Skin of body (tissue), 2 donors: Measurements from ENCODE around the gene RASSF3. TPM values are rescaled to one million over a fixed set of nuclear protein-coding genes. Genes with fewer than 3 reads are reported as not detected.
A peak's percentile ranks its signal among the peaks of the same experiment; 100 is the strongest.
"Not testable (repeated sequence)": the region's sequence is repeated elsewhere in the genome, so short reads cannot be mapped to it uniquely, and the experiment has no call there.

Source experiments
- DNase-seq: peaks from one replicate; lab custom pipeline; 2025; lab: John Stamatoyannopoulos, UW
- total RNA-seq: library from RNA; depleted of rRNA; stranded (reverse); fragments of >200 nt; gene quantifications from one replicate; pipeline ENCODE4 v1.2.3, GENCODE V29; 2014

Gene RASSF3
- total RNA-seq, 1 donor from 2014 or later: 14.4 TPM

DNA sequence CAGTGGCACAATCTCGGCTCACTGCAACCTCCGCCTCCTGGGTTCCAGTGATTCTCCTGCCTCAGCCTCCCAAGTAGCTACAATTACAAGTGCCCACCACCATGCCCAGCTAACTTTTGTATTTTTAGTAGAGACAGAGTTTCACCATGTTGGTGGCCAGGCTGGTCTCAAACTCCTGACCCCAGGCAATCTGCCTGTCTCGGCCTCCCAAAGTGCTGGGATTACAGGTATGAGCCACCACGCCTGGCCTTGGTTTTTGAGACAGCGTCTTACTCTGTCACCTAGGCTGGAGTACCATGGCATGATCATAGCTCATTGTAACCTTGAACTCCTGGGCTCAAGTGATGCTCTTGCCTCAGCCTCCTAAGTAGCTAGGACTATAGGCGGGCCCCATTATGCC lies 79.9 kb downstream of the RASSF3 start:
- not testable (repeated sequence) for DNase-seq

- no peak for DNase-seq
Observed at GRCh38 chr12:64691227-64691794, 81.0 kb downstream of the RASSF3 start.

DNA sequence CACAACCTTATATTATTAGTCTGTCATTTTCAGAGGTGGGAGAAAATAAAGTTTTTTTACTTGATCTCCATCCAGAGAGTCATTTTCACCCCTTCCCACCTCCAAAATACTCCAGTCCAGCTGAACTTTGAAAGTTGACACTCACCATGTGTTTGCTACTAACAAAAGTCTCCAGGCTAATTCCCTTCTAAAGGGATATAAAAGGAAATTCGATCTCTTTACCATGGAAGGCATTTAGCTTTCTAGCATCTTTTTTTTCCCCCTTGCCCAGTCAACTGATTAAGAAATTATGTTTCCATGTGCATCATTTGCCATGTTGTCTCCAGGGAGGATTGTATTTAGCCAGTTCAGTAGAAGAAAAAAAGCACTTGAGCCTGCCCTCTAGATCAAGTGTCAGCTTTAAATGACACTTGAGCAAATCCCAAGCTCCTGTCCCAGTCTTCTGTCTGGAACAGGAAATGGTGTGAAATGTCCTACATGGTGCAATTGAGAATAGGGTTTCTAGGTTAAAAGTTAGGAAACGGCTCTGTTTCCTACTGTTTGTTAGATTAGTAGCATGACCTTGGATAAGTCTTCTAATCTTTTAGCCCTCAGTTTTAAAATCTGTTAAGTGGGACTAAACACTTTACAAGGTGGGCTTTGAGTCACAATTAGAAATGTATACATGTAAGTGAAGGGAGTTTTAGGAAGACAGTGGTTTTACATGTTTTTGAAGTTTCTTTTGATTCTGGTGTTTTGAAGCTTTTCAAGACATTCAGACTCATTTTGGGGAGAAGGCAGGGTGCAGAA lies 81.7 kb downstream of the RASSF3 start:
- no peak for DNase-seq

DNA sequence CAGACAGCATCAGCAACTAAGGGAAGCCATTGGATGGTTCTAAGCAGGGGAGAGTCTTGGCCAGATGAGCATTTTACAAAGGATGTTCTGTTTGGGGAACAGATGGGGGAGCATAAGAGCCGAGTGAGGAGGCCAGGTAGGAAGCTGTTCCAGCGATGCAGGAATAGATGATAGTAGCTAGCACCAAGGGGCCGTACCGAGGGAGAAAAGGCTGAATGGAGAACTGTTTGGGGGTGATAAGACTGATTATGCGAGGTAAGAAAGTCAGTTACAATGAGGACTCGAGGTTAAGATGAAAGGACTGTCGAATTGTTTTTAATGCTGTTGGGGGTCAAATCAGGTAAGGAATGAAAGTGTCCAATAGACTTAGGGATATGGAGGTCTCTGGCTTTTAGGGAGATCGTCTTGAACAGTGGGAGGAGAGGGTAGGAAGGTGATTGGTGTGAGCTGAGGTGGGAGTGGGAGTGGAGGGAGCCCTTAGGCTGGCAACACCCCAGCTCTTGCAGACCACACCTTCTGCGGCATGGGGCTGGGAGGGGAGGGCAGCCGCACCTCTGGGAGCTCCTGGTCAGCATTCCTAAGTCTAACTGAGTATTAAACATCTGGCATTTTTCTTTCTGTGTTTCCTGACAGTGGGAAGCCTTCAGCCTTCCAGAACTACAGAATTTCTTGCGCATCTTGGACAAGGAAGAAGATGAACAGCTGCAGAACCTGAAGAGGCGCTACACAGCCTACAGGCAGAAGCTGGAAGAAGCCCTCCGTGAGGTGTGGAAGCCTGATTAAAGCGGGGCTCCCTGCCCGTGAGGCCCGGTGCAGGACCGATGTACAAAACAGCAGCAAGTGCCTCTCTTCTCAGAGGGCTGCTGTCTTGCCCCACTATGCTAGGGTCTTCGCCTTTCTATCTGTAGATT lies 84.1 kb downstream of the RASSF3 start:
- DNase-seq: no peak

DNA sequence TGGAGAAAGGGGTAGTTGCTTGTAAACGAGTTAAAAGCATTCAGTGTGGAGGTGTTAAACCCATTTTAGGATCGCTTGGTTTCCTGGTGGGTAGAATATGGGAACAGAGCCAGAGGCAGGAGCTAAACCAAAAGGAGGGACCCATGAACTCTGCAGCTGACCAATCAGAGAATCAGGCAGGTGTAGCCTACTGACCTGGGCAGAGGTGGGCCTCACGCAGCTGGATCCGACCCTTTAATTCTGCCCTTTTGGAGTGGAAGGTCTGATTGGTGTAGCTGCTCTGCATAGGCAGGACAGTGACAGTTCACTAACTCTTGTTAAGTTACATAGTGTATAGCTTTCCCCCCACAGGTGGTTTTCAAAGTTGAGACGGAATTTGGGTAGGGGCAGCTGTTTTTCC lies 85.3 kb downstream of the RASSF3 start:
- no peak for DNase-seq

DNA sequence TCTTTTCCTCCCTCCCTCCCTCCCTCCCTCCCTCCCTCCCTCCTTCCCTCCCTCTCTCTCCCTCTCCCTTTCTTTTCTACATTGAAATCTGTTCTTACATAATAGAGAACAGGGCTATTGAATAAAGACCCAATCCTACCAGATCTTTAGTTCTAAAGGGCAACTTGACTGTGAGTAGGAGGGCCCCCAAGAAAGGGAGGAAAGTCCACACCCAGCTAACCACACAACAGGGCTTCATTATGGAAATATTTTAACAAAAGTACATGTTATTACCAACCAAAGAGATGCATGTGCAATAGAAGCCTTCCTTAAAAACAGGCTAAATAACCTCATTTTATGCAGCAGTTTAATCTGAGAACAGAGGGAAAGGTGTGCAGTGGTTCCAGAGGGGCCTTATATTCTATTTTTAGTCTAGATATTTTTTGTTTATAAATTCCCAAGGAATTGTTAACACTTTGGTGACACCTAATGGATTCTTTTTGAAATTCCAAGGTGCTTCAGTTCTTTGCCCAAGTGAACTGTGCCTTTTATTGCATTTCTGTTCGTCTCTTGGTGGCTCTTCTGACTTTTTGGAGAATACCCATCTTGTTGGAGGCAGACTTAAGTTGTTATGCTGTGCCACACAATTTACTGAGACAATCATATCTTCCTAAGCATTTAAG lies 85.9 kb downstream of the RASSF3 start:
- no peak for DNase-seq

DNA sequence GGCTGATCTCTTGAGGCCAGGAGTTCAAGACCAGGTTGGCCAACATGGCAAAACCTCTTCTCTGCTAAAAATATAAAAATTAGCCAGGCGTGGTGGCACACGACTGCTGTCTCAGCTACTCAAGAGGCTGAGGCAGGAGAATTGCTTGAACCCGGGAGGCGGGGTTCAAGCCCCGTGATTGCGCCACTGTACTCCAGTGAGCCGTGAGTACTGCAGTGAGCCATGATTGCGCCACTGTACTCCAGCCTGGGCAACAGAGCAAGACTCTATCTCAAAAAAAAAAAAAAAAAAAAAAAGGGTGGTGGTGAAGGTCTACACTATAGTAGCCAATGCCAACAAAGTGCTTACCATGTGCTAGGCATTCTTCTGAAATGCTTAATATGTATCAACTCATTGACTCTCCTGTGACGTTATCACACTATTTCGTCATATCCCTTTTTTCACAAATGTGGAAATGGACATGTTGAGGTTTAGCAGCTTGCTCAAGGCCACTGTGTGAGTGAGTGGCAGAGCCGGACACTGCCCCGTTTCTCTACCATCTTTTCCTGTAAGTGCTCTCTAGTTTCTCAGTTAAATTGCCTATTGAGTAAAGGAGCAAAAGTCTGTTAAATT lies 89.3 kb downstream of the RASSF3 start:
- no peak for DNase-seq

DNA sequence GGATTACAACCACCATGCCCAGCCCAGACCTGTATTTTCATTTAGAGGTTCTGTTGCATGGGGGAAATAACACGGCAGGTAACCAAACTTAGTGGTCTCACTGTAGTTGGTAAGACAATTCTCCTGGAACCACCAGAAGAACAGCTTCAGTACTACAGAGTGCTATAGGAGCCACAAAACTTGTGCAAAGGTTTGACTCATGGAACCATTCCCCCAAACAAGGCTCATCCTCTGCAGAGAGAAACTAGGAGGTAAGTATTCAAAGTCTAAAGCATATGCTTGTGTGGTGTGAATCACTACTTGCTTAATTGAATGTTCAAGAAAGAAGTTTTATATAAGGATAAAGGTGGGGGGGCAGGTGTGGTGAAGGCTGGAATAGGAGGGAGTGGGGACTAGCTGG lies 90.2 kb downstream of the RASSF3 start:
- no peak for DNase-seq

- no peak for DNase-seq
Observed at GRCh38 chr12:64701283-64701682, 91.0 kb downstream of the RASSF3 start.

DNA sequence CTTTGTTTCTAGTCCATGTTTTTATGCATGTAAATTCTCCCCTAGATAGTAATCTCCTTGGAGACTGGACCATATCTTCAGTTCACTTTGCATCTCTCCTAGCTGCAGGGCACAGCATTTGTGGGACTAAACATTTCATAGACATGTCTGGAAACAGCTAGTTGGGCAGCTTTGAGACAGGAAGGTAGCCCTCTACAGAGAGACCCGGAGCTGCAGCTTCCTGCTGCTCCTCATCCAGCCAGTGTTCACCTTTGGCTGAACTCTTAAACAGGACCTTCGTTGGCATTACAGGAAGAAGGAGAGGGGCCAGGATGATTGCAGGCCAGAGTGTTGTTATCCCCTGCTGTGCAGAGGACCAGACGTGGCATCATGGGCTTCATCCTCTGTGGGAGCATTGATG lies 96.0 kb downstream of the RASSF3 start:
- no peak for DNase-seq

GRCh38 chr12:64706857-64707256 lies 96.6 kb downstream of the RASSF3 start:
- DNase-seq: peak; percentile 49

GRCh38 chr12:64707362-64707761 lies 97.1 kb downstream of the RASSF3 start:
- no peak for DNase-seq

GRCh38 chr12:64707926-64708325 lies 97.6 kb downstream of the RASSF3 start:
- no peak for DNase-seq

GRCh38 chr12:64709429-64709828 lies 99.1 kb downstream of the RASSF3 start:
- DNase-seq: no peak

DNA sequence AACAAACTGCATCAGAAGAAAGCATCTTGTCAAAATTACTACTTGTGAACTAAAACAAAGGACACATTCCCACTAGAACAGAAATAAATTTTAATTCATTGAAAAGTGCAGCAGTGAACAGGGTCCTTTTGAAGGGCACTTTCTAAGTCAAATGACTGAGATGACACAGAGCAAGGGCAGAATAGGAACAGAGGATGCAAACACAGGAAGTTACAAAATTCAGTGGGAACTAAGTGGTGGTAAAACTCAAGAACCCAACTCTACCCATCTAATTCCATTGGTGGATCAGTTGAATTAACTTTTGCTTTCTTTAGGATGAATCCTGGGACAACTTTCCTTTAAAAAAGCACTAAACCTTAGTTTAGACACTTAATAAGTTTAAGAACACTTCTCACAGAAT lies 103.1 kb downstream of the RASSF3 start:
- DNase-seq: no peak

GRCh38 chr12:64714551-64714968 lies 104.3 kb downstream of the RASSF3 start:
- DNase-seq: no peak

DNA sequence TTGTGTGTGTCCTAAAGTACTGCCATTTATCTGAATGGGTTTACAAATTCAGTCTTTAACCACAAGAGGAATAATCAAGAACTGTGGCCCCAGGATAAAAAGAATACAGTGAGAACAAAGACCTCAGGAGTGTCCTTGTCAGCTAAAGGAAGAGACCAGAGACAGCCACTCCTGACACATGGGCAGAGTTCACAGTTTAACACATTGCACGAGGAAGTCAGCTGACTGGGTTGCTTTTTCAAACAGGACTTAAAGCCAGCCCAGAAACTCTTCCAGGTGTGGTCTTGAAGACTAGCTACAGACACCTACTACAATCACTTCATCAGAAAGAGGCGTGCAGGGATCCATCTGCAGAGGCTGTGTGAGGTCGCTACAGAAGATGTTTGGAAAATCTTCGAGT lies 106.1 kb downstream of the RASSF3 start:
- DNase-seq: no peak

DNA sequence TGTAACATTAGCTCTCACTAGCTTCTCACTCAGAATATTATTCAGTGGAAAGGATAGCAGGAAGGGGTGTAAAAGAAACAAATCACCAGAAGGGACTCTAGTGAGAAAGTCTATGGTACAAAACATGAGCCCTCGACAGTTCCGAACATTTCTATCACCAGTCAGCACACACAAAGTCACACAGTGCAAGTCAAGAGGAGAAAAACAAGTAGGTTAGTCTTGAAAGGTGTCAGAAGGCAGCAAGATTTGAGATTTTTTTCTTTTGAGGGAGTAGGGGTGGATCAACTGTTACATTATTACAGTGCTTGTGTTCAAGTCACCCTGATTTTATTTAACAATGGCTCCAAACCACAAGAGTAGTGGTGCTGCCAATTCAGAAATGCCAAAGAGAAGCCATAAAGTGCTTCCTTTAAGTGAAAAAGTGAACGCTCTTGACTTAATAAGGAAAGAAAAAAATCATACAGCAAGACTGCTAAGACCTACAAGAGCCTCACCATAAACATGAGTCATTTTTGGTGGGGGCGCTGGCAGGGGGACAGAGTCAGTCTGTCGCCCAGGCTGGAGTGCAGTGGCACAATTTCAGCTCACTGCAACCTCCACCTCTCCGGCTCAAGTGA lies 106.7 kb downstream of the RASSF3 start:
- DNase-seq: no peak

GRCh38 chr12:64718649-64719048 lies 108.4 kb downstream of the RASSF3 start:
- DNase-seq: no peak

GRCh38 chr12:64720884-64721283 lies 110.6 kb downstream of the RASSF3 start:
- DNase-seq: no peak

DNA sequence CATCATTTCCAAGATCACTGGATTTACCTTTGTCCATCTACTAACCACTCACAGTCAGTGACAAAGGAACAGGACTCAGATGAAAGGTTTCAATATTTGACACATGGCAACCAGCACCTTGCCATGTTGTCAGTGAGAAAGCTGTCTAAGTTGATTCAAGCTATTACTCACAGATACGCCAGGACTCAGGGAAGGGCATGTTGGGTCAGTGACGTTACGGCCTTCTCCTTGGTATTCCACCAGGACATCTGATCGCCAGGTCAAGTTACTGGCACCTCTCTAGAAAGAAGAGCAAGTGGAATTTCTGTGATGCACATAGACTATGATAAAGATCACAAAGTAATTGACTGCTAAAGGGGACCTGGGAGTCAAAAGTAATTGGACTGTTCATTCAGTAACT lies 112.5 kb downstream of the RASSF3 start:
- no peak for DNase-seq
